CD4-positive, alpha-beta T cell (primary cell): ENCODE measurements around the gene ITGB6. TPM values are rescaled to one million over a fixed set of nuclear protein-coding genes. Genes with fewer than 3 reads are reported as not detected.
A peak's percentile ranks its signal among the peaks of the same experiment; 100 is the strongest.

Experiments used
- ATAC-seq: fragments of 200-7000 bp; cut with Tn5 transposase; one replicate; pipeline ENCODE4 v1.10.0; 2022; ENCODE audit warnings: mild to moderate bottlenecking; ENCODE audit not compliant: poor library complexity
- CTCF ChIA-PET: fragments of 350-600 bp; sonication (Branson Sonifier 250); formaldehyde crosslinking; loops from one replicate; lab custom pipeline; 2021; ENCODE audit warnings: antibody characterized with exemption, inconsistent platforms; lab: Charles Lee
- POLR2A ChIA-PET: fragments of 350-600 bp; sonication (Branson Sonifier 250); formaldehyde crosslinking; loops from one replicate; lab custom pipeline; 2021; ENCODE audit warnings: antibody characterized with exemption, inconsistent platforms; lab: Charles Lee
- DNase-seq, 14 experiments: peaks; one replicate each; pipeline ENCODE4 v3.0.0-alpha.2; 2013 to 2020; ENCODE audit warnings: mixed read lengths in 2 of 14
- H3K27ac ChIP-seq, 2 donors: one replicate each; pipeline versions ENCODE4 v1.5.1 to v1.7.0; 2013; ENCODE audit warnings: low read length in 2 of 2, low read depth in 1 of 2, mild to moderate bottlenecking in 1 of 2
- H3K27me3 ChIP-seq, 2 experiments: 1 replicate in 1 of 2; 2 replicates in 1 of 2; pipeline versions ENCODE4 v1.6.1 to v1.7.0; 2013; ENCODE audit warnings: low read length in 2 of 2, control low read depth in 1 of 2, mild to moderate bottlenecking in 1 of 2, moderate library complexity in 1 of 2; ENCODE audit not compliant: insufficient read depth in 2 of 2, control insufficient read depth in 1 of 2
- H3K36me3 ChIP-seq: one replicate; pipeline ENCODE4 v1.6.1; 2013; ENCODE audit warnings: low read length, control low read depth; ENCODE audit not compliant: insufficient read depth
- H3K4me1 ChIP-seq: one replicate; pipeline ENCODE4 v1.6.1; 2013; ENCODE audit warnings: low read length, control low read depth; ENCODE audit not compliant: insufficient read depth
- H3K4me3 ChIP-seq: one replicate; pipeline ENCODE4 v1.5.1; 2013; ENCODE audit warnings: mild to moderate bottlenecking, low read length, moderate library complexity
- H3K9me3 ChIP-seq, 2 experiments: 1 replicate in 1 of 2; 2 replicates in 1 of 2; pipeline versions ENCODE4 v1.6.1 to v1.7.0; 2013; ENCODE audit warnings: low read length in 2 of 2, mild to moderate bottlenecking in 2 of 2, control low read depth in 1 of 2, moderate library complexity in 1 of 2; ENCODE audit not compliant: control insufficient read depth in 1 of 2, insufficient read depth in 1 of 2
- H3K27ac Mint-ChIP-seq: one replicate; pipeline ENCODE4 v1.8.0; 2020; ENCODE audit warnings: mixed read lengths
- H3K27me3 Mint-ChIP-seq: one replicate; pipeline ENCODE4 v1.8.0; 2021; ENCODE audit warnings: mixed read lengths
- H3K36me3 Mint-ChIP-seq: one replicate; pipeline ENCODE4 v1.8.0; 2021; ENCODE audit warnings: low read depth, mixed read lengths
- H3K4me1 Mint-ChIP-seq: one replicate; pipeline ENCODE4 v1.8.0; 2021; ENCODE audit warnings: low read depth, mixed read lengths
- H3K4me3 Mint-ChIP-seq: one replicate; pipeline ENCODE4 v1.8.0; 2020; ENCODE audit warnings: mild to moderate bottlenecking, mixed read lengths
- H3K9me3 Mint-ChIP-seq: one replicate; pipeline ENCODE4 v1.8.0; 2020; ENCODE audit warnings: mixed read lengths
- intact Hi-C, 2 experiments: fragments of 100-400 bp; cut with DNase I in 1 of 2; cut with micrococcal nuclease in 1 of 2; formaldehyde crosslinking; loops; one replicate each; pipeline versions ENCODE4 v1.15.1 to v1.9.0; 2023 to 2025; cut with DNase I, micrococcal nuclease
- total RNA-seq, 174 experiments: library from RNA in 2 of 174; stranded (reverse) in 2 of 174; gene quantifications; one replicate each; pipeline ENCODE4 v1.2.3 and lab custom pipeline; 2021 to 2026
- TF ChIP-seq, protein P1 (sequence below): fragments of 200-600 bp; IDR thresholded peaks from one replicate; pipeline ENCODE4 v1.8.0; 2022; ENCODE audit warnings: antibody characterized with exemption, mild to moderate bottlenecking

Gene ITGB6
- total RNA-seq, 2 experiments from 2014 or later, result not detected

DNA sequence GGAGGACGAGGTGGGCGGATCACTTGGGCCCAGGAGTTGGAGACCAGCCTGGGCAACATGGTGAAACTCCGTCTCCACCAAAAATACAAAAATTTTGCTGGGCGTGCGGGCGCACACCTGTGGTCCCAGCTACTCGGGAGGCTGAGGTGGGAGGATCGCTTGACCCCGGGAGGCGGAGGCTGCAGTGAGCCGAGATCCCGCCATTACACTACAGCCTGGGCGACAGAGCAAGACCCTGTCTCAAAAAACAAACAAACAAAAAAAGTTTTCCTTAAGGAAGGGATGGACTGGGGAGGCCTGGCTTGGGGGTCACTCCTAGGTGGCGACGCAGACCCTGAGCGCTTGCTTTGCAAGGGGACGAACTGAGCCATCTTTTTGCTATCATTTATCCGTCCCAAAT is 138.5 kb downstream of the ITGB6 start:
- TF ChIP-seq, protein P1, sequence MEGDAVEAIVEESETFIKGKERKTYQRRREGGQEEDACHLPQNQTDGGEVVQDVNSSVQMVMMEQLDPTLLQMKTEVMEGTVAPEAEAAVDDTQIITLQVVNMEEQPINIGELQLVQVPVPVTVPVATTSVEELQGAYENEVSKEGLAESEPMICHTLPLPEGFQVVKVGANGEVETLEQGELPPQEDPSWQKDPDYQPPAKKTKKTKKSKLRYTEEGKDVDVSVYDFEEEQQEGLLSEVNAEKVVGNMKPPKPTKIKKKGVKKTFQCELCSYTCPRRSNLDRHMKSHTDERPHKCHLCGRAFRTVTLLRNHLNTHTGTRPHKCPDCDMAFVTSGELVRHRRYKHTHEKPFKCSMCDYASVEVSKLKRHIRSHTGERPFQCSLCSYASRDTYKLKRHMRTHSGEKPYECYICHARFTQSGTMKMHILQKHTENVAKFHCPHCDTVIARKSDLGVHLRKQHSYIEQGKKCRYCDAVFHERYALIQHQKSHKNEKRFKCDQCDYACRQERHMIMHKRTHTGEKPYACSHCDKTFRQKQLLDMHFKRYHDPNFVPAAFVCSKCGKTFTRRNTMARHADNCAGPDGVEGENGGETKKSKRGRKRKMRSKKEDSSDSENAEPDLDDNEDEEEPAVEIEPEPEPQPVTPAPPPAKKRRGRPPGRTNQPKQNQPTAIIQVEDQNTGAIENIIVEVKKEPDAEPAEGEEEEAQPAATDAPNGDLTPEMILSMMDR, result no peak
- Mint-ChIP-seq H3K36me3 (no peaks in the 10 kb centered on the region), H3K4me1 (peaks cover 9% of the 10 kb centered on the region), H3K4me3 (peak overlapping the region; percentile 30), H3K27ac (no peak overlapping the region), H3K9me3 (no peaks in the 10 kb centered on the region), H3K27me3 (peaks cover 70% of the 10 kb centered on the region)
- ChIA-PET CTCF (no interaction called here), POLR2A (no interaction called here)
- no peak for DNase-seq
- H3K36me3 ChIP-seq, result no peaks in the 10 kb centered on the region
- ATAC-seq, result no peak
- intact Hi-C loops, result no loop called here
- no peak overlapping the region for H3K27ac ChIP-seq
- H3K4me3 ChIP-seq, result peak overlapping the region; percentile 31
- H3K27me3 ChIP-seq, result peaks cover 31 to 48% of the 10 kb centered on the region in 2 experiments
- H3K9me3 ChIP-seq, result peaks cover 0 to 15% of the 10 kb centered on the region in 2 experiments
- peaks cover 13% of the 10 kb centered on the region for H3K4me1 ChIP-seq

DNA sequence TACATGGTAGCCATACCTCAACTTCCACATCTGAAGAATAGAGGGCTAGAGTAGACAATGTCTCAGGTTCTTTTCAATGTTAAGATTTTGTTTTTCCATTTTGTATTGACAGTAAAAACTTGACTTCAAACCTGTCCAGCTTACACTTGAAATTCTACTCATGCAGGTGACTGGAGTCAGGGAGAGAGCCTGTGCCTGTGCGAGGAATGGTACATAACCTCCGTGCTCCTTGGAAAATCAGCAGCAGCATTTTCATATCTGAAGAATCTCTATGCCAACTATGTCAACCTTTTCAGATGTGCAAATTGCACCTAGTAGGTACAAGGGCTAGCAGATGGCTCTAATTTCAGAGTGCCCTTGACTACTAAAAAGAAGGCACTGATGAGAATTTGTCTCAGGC is 139.8 kb downstream of the ITGB6 start:
- intact Hi-C loops, result no loop called here
- H3K36me3 ChIP-seq, result no peaks in the 10 kb centered on the region
- POLR2A ChIA-PET, result no interaction called here
- H3K4me1 ChIP-seq, result peaks cover 13% of the 10 kb centered on the region
- no peak overlapping the region for H3K4me3 ChIP-seq
- Mint-ChIP-seq H3K4me3 (peak overlapping the region; percentile 43), H3K36me3 (no peaks in the 10 kb centered on the region), H3K27ac (no peak overlapping the region), H3K4me1 (peaks cover 9% of the 10 kb centered on the region), H3K9me3 (no peaks in the 10 kb centered on the region), H3K27me3 (peaks cover 70% of the 10 kb centered on the region)
- peaks cover 31 to 50% of the 10 kb centered on the region in 2 experiments for H3K27me3 ChIP-seq
- DNase-seq (no peak), ATAC-seq (no peak)
- TF ChIP-seq, protein P1, result no peak
- no peak overlapping the region for H3K27ac ChIP-seq
- CTCF ChIA-PET, result no interaction called here
- peaks cover 0 to 18% of the 10 kb centered on the region in 2 experiments for H3K9me3 ChIP-seq

DNA sequence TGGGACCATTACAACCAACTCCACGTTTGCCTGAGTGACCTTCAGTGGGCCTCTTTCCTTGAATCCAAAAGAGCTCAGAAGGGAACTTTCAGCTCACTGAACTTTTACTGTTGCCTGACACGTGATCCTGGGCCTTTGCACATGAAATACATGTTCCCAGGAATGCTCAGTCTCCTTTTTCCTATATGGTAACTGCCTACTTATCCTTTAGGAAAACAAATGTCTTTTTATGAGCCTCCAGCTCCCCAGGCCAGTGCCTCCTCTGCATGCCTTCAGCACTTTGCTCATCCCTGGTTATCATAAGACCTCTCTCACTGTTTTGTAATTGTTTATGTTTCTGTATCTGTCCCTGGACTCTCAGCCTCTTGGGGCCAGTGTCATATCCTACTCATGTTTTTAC is 142.7 kb downstream of the ITGB6 start:
- Histone ChIP-seq H3K27me3 (peaks cover 24 to 33% of the 10 kb centered on the region in 2 experiments), H3K27ac (no peak overlapping the region), H3K36me3 (no peaks in the 10 kb centered on the region), H3K4me1 (peaks cover 8% of the 10 kb centered on the region), H3K4me3 (no peak overlapping the region), H3K9me3 (peaks cover 0 to 14% of the 10 kb centered on the region in 2 experiments)
- ATAC-seq (no peak), DNase-seq (no peak)
- H3K9me3 Mint-ChIP-seq, result no peaks in the 10 kb centered on the region
- ChIA-PET POLR2A (no interaction called here), CTCF (interaction anchor here (0.8 kb wide), 1 partner anchor 9 kb away, joined by 4 read pairs; no protein-coding TSS in a partner anchor)
- H3K27ac Mint-ChIP-seq, result no peak overlapping the region
- intact Hi-C loops, result no loop called here
- H3K27me3 Mint-ChIP-seq, result peaks cover 47% of the 10 kb centered on the region
- no peaks in the 10 kb centered on the region for H3K36me3 Mint-ChIP-seq
- TF ChIP-seq, protein P1, result no peak
- no peak overlapping the region for H3K4me3 Mint-ChIP-seq
- no peaks in the 10 kb centered on the region for H3K4me1 Mint-ChIP-seq
